Thyroid gland (tissue), 4 donors: ENCODE data around the gene CA6.

Experiments
- POLR2A ChIP-seq, 2 donors: fragments of 450-650 bp; IDR thresholded peaks; one replicate each; pipeline ENCODE4 v1.6.1; 2017; ENCODE audit warnings: antibody characterized with exemption in 2 of 2, mild to moderate bottlenecking in 2 of 2, moderate library complexity in 1 of 2
- TF ChIP-seq, protein P1 (sequence below), 6 experiments: fragments of 200-600 bp in 3 of 6; fragments of 450-650 bp in 3 of 6; sonication (generic) in 3 of 6; IDR thresholded peaks; one replicate each; pipeline ENCODE4 v1.5.1; 2016 to 2019; ENCODE audit warnings: antibody characterized with exemption in 6 of 6, mild to moderate bottlenecking in 2 of 6, inconsistent platforms in 1 of 6, moderate library complexity in 1 of 6

- TF ChIP-seq, protein P1, sequence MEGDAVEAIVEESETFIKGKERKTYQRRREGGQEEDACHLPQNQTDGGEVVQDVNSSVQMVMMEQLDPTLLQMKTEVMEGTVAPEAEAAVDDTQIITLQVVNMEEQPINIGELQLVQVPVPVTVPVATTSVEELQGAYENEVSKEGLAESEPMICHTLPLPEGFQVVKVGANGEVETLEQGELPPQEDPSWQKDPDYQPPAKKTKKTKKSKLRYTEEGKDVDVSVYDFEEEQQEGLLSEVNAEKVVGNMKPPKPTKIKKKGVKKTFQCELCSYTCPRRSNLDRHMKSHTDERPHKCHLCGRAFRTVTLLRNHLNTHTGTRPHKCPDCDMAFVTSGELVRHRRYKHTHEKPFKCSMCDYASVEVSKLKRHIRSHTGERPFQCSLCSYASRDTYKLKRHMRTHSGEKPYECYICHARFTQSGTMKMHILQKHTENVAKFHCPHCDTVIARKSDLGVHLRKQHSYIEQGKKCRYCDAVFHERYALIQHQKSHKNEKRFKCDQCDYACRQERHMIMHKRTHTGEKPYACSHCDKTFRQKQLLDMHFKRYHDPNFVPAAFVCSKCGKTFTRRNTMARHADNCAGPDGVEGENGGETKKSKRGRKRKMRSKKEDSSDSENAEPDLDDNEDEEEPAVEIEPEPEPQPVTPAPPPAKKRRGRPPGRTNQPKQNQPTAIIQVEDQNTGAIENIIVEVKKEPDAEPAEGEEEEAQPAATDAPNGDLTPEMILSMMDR (IDR thresholded peaks at IDR 0.05) = no peak
- no peak for TF ChIP-seq POLR2A (IDR thresholded peaks at IDR 0.05)
Measured at GRCh38 chr1:8945568-8945967, at the start of gene CA6.
